Ovary (tissue), 9 donors: ENCODE results near the gene AP1S1. TPM values are rescaled to one million over a fixed set of nuclear protein-coding genes. Genes with fewer than 3 reads are reported as not detected.

ENCODE experiments used
- DNase-seq, 5 donors: peaks; one replicate each; pipeline ENCODE4 v3.0.0-alpha.2; 2019 to 2020
- H3K27ac ChIP-seq, 2 donors: fragments of 200-600 bp; one replicate each; pipeline versions ENCODE4 v1.5.1 to v1.8.0; 2019 to 2022
- H3K27me3 ChIP-seq: fragments of 200-600 bp; one replicate; pipeline ENCODE4 v1.8.0; 2022
- H3K36me3 ChIP-seq: fragments of 200-600 bp; sonication (generic); one replicate; pipeline ENCODE4 v1.5.1; 2019
- H3K4me1 ChIP-seq: one replicate; pipeline ENCODE4 v1.8.1; 2013; ENCODE audit warnings: mild to moderate bottlenecking, moderate library complexity; ENCODE audit not compliant: insufficient read depth
- H3K4me3 ChIP-seq: fragments of 200-600 bp; sonication (generic); one replicate; pipeline ENCODE4 v1.5.1; 2017
- H3K9me3 ChIP-seq, 2 donors: fragments of 200-600 bp in 1 of 2; sonication (generic) in 1 of 2; one replicate each; pipeline versions ENCODE4 v1.5.1 to v1.8.1; 2013 to 2019; ENCODE audit warnings: mild to moderate bottlenecking in 1 of 2, moderate library complexity in 1 of 2
- EP300 ChIP-seq: sonication (generic); formaldehyde crosslinking; IDR thresholded peaks from one replicate; pipeline ENCODE4 v1.6.1; 2017; ENCODE audit warnings: antibody characterized with exemption
- POLR2A ChIP-seq: fragments of 450-650 bp; IDR thresholded peaks from one replicate; pipeline ENCODE4 v1.6.1; 2017; ENCODE audit warnings: antibody characterized with exemption, mild to moderate bottlenecking, moderate library complexity
- WGBS, 3 donors: extraction: QIAGEN DNeasy Blood & Tissue Kit in 1 of 3; methylation state at CpG; one replicate each; pipeline versions ENCODE4 v1.1.5 to v1.1.7; 2013 to 2017; 5-methylcytosine and 5-hydroxymethylcytosine counted together
- intact Hi-C, 4 donors: fragments of 100-400 bp; cut with DNase I; formaldehyde crosslinking; loops; one replicate each; pipeline versions ENCODE4 v1.11.0 to v1.15.1; 2022 to 2023
- polyA plus RNA-seq, 2 donors: library from polyadenylated mRNA; stranded (reverse); fragments of 200-250 nt in 1 of 2; fragments of 350-450 nt in 1 of 2; fragmentation: Illumina TruSeq in 1 of 2; extraction: RNeasy Lipid Tissue Mini Kit (QIAGEN cat#74804) in 1 of 2; gene quantifications; one replicate each; pipeline ENCODE4 v1.2.3, GENCODE V29; 2013 to 2014
- total RNA-seq, 7 donors: library from RNA; depleted of rRNA in 2 of 7; stranded (reverse); fragments of >200 nt in 2 of 7; fragmentation: NEBNext Ultra II Directional in 3 of 7; extraction: Animal tissue kit (Norgen Biotek cat#: 25700) in 3 of 7; gene quantifications; one replicate each; pipeline versions ENCODE4 v1.1.0 to v1.2.4, GENCODE V29; 2016 to 2023
- TF ChIP-seq, protein P1 (sequence below), 3 donors: fragments of 450-650 bp in 2 of 3; fragments of 200-600 bp in 1 of 3; IDR thresholded peaks; one replicate each; pipeline versions ENCODE4 v1.5.1 to v1.8.0; 2016 to 2022; ENCODE audit warnings: antibody characterized with exemption in 3 of 3, mild to moderate bottlenecking in 1 of 3
- donor health status: DM: no; HTN: no; CAD: no; lungs with moderate emphysema.
- donor health status: DM: no; HTN: no; CAD: no.
- donor health status: Bipolar disorder and iron deficiency.
- donor health status: DM: yes; HTN: yes; CAD: no.
- donor health status: DM: no; HTN: no; CAD: no.
- donor health status: DM: yes; HTN: yes; CAD: no.

Gene AP1S1
- total and polyA plus RNA-seq, 9 donors, result 17.4 to 54.9 (median 27.0) TPM

DNA sequence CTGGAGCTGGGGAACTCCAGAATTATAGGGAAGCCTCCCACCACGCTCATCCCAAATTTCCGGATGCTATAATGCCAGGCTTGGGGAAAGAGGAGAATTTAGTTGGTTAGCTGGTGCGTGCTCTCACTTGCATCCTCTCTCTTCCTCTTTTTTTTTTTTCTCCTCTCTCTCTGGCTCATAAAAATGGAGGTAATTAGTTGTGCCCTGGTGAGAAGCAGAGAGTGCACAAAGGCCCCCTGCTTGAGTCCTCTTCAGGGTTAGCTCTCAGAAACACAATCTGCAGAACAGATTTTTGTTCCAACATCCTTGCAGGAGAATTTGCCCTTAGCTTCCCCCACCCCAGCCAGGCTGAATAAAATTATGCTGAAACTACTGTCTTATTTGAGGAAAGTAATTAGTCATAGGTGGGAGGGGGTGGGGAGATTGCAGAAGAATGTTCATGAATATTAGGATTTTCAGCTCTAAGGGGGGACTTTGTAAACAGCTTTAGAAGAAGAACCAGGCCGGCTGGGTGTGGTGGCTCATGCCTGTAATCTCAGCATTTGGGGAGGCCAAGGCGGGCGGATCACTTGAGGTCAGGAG is 19.8 kb upstream of the AP1S1 start:
- Histone ChIP-seq H3K36me3 (no peaks in the 10 kb centered on the region), H3K4me3 (no peak overlapping the region), H3K27ac (no peak overlapping the region), H3K4me1 (no peaks in the 10 kb centered on the region), H3K27me3 (no peaks in the 10 kb centered on the region), H3K9me3 (no peaks in the 10 kb centered on the region)
- whole genome bisulfite sequencing, 3 donors, result 55 to 76% (median 75%) methylated on average over 6 of the region's 6 CpGs
- peak in 1 of 5 donors; percentile 28 for DNase-seq
- TF ChIP-seq EP300 (no peak), POLR2A (no peak)
- intact Hi-C loops, result loop anchor here in 2 of 4 donors (10.0 kb wide), 2 partner anchors 50 to 240 kb away; partner anchors contain the start of genes TRIM56 (in 2 of the 2) and ACHE (in 1 of the 2)

- Histone ChIP-seq H3K4me1 (no peaks in the 10 kb centered on the region), H3K4me3 (no peak overlapping the region), H3K9me3 (no peaks in the 10 kb centered on the region), H3K27ac (peak overlapping the region in 1 of 2 donors; percentile 29), H3K36me3 (no peaks in the 10 kb centered on the region), H3K27me3 (no peaks in the 10 kb centered on the region)
- intact Hi-C loops, result loop anchor here in 3 of 4 donors (5.0 to 10.0 kb wide), 4 partner anchors 35 to 243 kb away; partner anchors contain the start of genes TRIM56 (in 2 of the 3) and ACHE (in 1 of the 3)
- 66 to 78% (median 75%) methylated on average over 9 of the region's 9 CpGs for WGBS, 3 donors
- peak in 1 of 5 donors; percentile 47 for DNase-seq
- TF ChIP-seq EP300 (no peak), POLR2A (no peak)
- TF ChIP-seq, protein P1, sequence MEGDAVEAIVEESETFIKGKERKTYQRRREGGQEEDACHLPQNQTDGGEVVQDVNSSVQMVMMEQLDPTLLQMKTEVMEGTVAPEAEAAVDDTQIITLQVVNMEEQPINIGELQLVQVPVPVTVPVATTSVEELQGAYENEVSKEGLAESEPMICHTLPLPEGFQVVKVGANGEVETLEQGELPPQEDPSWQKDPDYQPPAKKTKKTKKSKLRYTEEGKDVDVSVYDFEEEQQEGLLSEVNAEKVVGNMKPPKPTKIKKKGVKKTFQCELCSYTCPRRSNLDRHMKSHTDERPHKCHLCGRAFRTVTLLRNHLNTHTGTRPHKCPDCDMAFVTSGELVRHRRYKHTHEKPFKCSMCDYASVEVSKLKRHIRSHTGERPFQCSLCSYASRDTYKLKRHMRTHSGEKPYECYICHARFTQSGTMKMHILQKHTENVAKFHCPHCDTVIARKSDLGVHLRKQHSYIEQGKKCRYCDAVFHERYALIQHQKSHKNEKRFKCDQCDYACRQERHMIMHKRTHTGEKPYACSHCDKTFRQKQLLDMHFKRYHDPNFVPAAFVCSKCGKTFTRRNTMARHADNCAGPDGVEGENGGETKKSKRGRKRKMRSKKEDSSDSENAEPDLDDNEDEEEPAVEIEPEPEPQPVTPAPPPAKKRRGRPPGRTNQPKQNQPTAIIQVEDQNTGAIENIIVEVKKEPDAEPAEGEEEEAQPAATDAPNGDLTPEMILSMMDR (IDR thresholded peaks at IDR 0.05), result no peak
Measured at GRCh38 chr7:101137651-101138212, 16.5 kb upstream of the AP1S1 start.

- Histone ChIP-seq H3K4me1 (peaks cover 1% of the 10 kb centered on the region), H3K36me3 (no peaks in the 10 kb centered on the region), H3K9me3 (no peaks in the 10 kb centered on the region), H3K27ac (peak overlapping the region in 1 of 2 donors; percentile 29), H3K27me3 (no peaks in the 10 kb centered on the region), H3K4me3 (no peak overlapping the region)
- no peak for TF ChIP-seq EP300
- TF ChIP-seq, protein P1 (IDR thresholded peaks at IDR 0.05), result peak; percentile 46 to 90 (median 86)
- intact Hi-C loops, result loop anchor here in 3 of 4 donors (5.0 to 10.0 kb wide), 4 partner anchors 36 to 244 kb away; partner anchors contain the start of genes TRIM56 (in 2 of the 3) and ACHE (in 1 of the 3)
- DNase-seq, result peak; percentile 70 to 92 (median 78)
- WGBS, 3 donors, result 6 to 9% (median 8%) methylated on average over 16 of the region's 16 CpGs
Measured at GRCh38 chr7:101138213-101138870, 15.9 kb upstream of the AP1S1 start.

- Histone ChIP-seq H3K9me3 (no peaks in the 10 kb centered on the region), H3K27me3 (no peaks in the 10 kb centered on the region), H3K27ac (no peak overlapping the region), H3K4me3 (no peak overlapping the region), H3K36me3 (no peaks in the 10 kb centered on the region), H3K4me1 (peaks cover 1% of the 10 kb centered on the region)
- intact Hi-C loops, result loop anchor here in 2 of 4 donors (10.0 kb wide), 1 partner anchor 144 kb away; no protein-coding TSS in a partner anchor
- no peak for TF ChIP-seq EP300
- TF ChIP-seq POLR2A, result no peak
- TF ChIP-seq, protein P1 (IDR thresholded peaks at IDR 0.05), result no peak
- DNase-seq, result no peak
- WGBS, 3 donors, result 13 to 38% (median 26%) methylated on average over 3 of the region's 3 CpGs
Measured at GRCh38 chr7:101140339-101140699, 14.0 kb upstream of the AP1S1 start.
